ENCODE measurements around the gene MRTFA. TPM values are rescaled to one million over a fixed set of nuclear protein-coding genes. Genes with fewer than 3 reads are reported as not detected.
A peak's percentile ranks its signal among the peaks of the same experiment; 100 is the strongest.

Gene MRTFA
- total and polyA plus RNA-seq, 9 of the 15 experiments (the other 6 are each of a cell fraction or from before 2014, with no cell fraction given) = 0.84 to 21.1 (median 3.7) TPM

DNA sequence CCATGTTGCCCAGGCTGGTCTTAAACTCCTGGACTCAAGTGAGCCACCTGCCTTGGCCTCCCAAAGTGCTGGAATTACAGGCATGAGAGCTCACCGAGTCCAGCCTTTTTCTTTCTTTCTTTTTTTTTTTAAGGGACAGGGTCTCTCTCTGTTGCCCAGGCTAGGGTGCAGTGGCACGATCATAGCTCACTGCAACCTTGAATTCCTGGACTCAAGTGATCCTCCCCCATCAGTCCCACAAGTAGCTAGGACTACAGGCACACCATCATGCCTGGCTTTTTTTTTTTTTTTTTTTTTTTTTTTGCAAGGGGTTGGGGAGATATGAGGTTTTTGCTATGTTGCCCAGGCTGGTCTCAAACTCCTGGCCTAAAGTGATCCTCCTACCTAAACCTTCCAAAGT lies 78.5 kb downstream of the MRTFA start:
- 57% methylated on average over 1 of the region's 2 CpGs for WGBS (ENCODE audit: insufficient coverage, low coverage, missing lambda C conversion rate)
- peak overlapping the region in 1 of 2 experiments; percentile 17; a peak in 1 of 4 replicates for H3K9ac ChIP-seq (ENCODE audit: insufficient read depth in 1 of 2, low read depth in 2 of 2, low read length in 2 of 2)
- in situ Hi-C loops (cut with MboI) = loop anchor here (10.0 kb wide), 2 partner anchors 87 to 337 kb away; no protein-coding TSS in a partner anchor
- H4K20me1 ChIP-seq (replicated peaks; ENCODE audit: control insufficient read depth, insufficient read depth, low read length) = no peaks in the 10 kb centered on the region
- ATAC-seq (no peak), FAIRE-seq (no peak), DNase-seq (ENCODE audit: extremely low read depth in 1 of 4, low spot score in 3 of 4) (no peak)
- TF ChIP-seq MED1 (CRISPR knock-in tag; IDR thresholded peaks at IDR 0.05; ENCODE audit: borderline replicate concordance) (no peak), HCFC1 (IDR thresholded peaks at IDR 0.05; ENCODE audit: low read depth, low read length) (no peak), ZNF134 (CRISPR knock-in tag; conservative IDR thresholded peaks at IDR 0.05) (no peak), ZKSCAN1 (IDR thresholded peaks at IDR 0.05; ENCODE audit: low read depth, low read length) (no peak), ZNF384 (IDR thresholded peaks at IDR 0.05; ENCODE audit: low read depth, low read length) (peak; percentile 42; the same call in 1 of the 2 replicates)
- H3K27me3 ChIP-seq (ENCODE audit: control insufficient read depth in 2 of 2, insufficient read depth in 2 of 2, low read length in 2 of 2) = no peaks in the 10 kb centered on the region
- intact Hi-C loops (cut with micrococcal nuclease) = no loop called here
- H3K9me3 ChIP-seq (replicated peaks; ENCODE audit: control insufficient read depth, insufficient read depth, low read depth, low read length) = no peaks in the 10 kb centered on the region
- H2AFZ ChIP-seq (ENCODE audit: low read depth, low read length) = no peak overlapping the region
- H3K4me2 ChIP-seq (ENCODE audit: insufficient read depth, low read length) = no peak overlapping the region
- no TSS peak for BruUV-seq (replicated peaks)
- H3K4me3 ChIP-seq = no peak overlapping the region
- peaks cover 8% of the 10 kb centered on the region; the same call in 2 of the 3 replicates for H3K79me2 ChIP-seq (ENCODE audit: control insufficient read depth, insufficient read depth, low read length)
- peaks cover 3 to 7% of the 10 kb centered on the region in 2 experiments; a peak in 4 of 5 replicates for H3K4me1 ChIP-seq (replicated peaks in 1 of 2; ENCODE audit: control insufficient read depth in 2 of 2, insufficient read depth in 2 of 2, low read length in 2 of 2)
- H3K9me1 ChIP-seq (ENCODE audit: control insufficient read depth, insufficient read depth, low read length) = no peaks in the 10 kb centered on the region
- CTCF ChIA-PET (ENCODE audit: low intra/inter-chr PET ratio) = no interaction called here
- no peak overlapping the region for H3K27ac ChIP-seq (ENCODE audit: extremely low read depth, low read depth, low read length)
- POLR2A ChIA-PET = interaction anchor here (0.7 kb wide), 1 partner anchor 88 kb away, joined by 3 read pairs; no protein-coding TSS in a partner anchor
- no peaks in the 10 kb centered on the region; the same call in 2 of the 3 replicates for H3K36me3 ChIP-seq (ENCODE audit: control insufficient read depth, insufficient read depth, low read length)

DNA sequence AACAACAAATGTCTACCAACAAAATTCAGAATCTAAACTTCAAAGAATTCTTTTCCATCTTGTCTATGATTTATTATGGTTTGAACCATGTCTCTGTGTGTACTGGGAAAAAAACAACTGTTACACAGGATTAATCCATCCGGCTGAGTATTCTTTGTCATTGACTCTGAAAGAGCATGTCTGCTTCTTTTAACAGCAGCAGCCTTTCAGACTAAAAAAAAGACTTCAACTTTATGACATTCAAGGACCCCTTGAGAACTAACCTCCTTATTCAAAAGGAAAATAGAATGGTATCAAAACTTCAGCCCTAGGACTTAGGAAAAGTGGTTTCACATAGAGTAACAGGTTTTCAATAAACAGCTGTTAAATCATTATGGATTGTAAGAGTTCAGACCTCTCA lies 79.9 kb downstream of the MRTFA start:
- FAIRE-seq (no peak), DNase-seq (ENCODE audit: extremely low read depth in 1 of 4, low spot score in 3 of 4) (no peak), ATAC-seq (no peak)
- Histone ChIP-seq H3K27ac (ENCODE audit: extremely low read depth, low read depth, low read length) (no peak overlapping the region; the same call in 2 of the 3 replicates), H3K79me2 (ENCODE audit: control insufficient read depth, insufficient read depth, low read length) (peaks cover 6% of the 10 kb centered on the region; the same call in 2 of the 3 replicates), H3K36me3 (ENCODE audit: control insufficient read depth, insufficient read depth, low read length) (peaks cover under 1% of the 10 kb centered on the region; the same call in 2 of the 3 replicates), H3K4me2 (ENCODE audit: insufficient read depth, low read length) (no peak overlapping the region), H3K9ac (ENCODE audit: insufficient read depth in 1 of 2, low read depth in 2 of 2, low read length in 2 of 2) (no peak overlapping the region), H3K4me1 (replicated peaks in 1 of 2; ENCODE audit: control insufficient read depth in 2 of 2, insufficient read depth in 2 of 2, low read length in 2 of 2) (peaks cover 2 to 9% of the 10 kb centered on the region in 2 experiments; a peak in 4 of 5 replicates), H3K9me3 (replicated peaks; ENCODE audit: control insufficient read depth, insufficient read depth, low read depth, low read length) (no peaks in the 10 kb centered on the region), H2AFZ (ENCODE audit: low read depth, low read length) (no peak overlapping the region), H3K27me3 (ENCODE audit: control insufficient read depth in 2 of 2, insufficient read depth in 2 of 2, low read length in 2 of 2) (no peaks in the 10 kb centered on the region), H4K20me1 (replicated peaks; ENCODE audit: control insufficient read depth, insufficient read depth, low read length) (no peaks in the 10 kb centered on the region), H3K4me3 (no peak overlapping the region), H3K9me1 (ENCODE audit: control insufficient read depth, insufficient read depth, low read length) (no peaks in the 10 kb centered on the region)
- 64% methylated on average over 1 of the region's 1 CpG for WGBS (ENCODE audit: insufficient coverage, low coverage, missing lambda C conversion rate)
- ChIA-PET POLR2A (no interaction called here), CTCF (ENCODE audit: low intra/inter-chr PET ratio) (no interaction called here)
- in situ Hi-C loops (cut with MboI) (loop anchor here (10.0 kb wide), 2 partner anchors 88 to 338 kb away; no protein-coding TSS in a partner anchor), intact Hi-C loops (cut with micrococcal nuclease) (no loop called here)
- no TSS peak for BruUV-seq (replicated peaks)
- TF ChIP-seq SREBF1 (IDR thresholded peaks at IDR 0.05; ENCODE audit: borderline replicate concordance, low read depth, low read length) (no peak), ZNF766 (CRISPR knock-in tag; conservative IDR thresholded peaks at IDR 0.05) (no peak), ZFP1 (CRISPR knock-in tag; IDR thresholded peaks at IDR 0.05) (no peak), KLF16 (IDR thresholded peaks at IDR 0.05) (no peak), HIVEP1 (CRISPR knock-in tag; IDR thresholded peaks at IDR 0.05) (no peak), HES1 (IDR thresholded peaks at IDR 0.05; ENCODE audit: low read depth) (no peak)
- TF ChIP-seq, protein P1, sequence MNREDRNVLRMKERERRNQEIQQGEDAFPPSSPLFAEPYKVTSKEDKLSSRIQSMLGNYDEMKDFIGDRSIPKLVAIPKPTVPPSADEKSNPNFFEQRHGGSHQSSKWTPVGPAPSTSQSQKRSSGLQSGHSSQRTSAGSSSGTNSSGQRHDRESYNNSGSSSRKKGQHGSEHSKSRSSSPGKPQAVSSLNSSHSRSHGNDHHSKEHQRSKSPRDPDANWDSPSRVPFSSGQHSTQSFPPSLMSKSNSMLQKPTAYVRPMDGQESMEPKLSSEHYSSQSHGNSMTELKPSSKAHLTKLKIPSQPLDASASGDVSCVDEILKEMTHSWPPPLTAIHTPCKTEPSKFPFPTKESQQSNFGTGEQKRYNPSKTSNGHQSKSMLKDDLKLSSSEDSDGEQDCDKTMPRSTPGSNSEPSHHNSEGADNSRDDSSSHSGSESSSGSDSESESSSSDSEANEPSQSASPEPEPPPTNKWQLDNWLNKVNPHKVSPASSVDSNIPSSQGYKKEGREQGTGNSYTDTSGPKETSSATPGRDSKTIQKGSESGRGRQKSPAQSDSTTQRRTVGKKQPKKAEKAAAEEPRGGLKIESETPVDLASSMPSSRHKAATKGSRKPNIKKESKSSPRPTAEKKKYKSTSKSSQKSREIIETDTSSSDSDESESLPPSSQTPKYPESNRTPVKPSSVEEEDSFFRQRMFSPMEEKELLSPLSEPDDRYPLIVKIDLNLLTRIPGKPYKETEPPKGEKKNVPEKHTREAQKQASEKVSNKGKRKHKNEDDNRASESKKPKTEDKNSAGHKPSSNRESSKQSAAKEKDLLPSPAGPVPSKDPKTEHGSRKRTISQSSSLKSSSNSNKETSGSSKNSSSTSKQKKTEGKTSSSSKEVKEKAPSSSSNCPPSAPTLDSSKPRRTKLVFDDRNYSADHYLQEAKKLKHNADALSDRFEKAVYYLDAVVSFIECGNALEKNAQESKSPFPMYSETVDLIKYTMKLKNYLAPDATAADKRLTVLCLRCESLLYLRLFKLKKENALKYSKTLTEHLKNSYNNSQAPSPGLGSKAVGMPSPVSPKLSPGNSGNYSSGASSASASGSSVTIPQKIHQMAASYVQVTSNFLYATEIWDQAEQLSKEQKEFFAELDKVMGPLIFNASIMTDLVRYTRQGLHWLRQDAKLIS (CRISPR knock-in tag; IDR thresholded peaks at IDR 0.05) = no peak
